Endodermal cell (in vitro differentiated cells): Measurements from ENCODE around the gene MYO1H. TPM values are rescaled to one million over a fixed set of nuclear protein-coding genes. Genes with fewer than 3 reads are reported as not detected.
A peak's percentile ranks its signal among the peaks of the same experiment; 100 is the strongest.
"Not testable (repeated sequence)": the region's sequence is repeated elsewhere in the genome, so short reads cannot be mapped to it uniquely, and the experiment has no call there.

ENCODE experiments used
- DNase-seq: peaks from one replicate; pipeline ENCODE4 v3.0.0-alpha.2; 2017
- H3K27ac ChIP-seq: 2 replicates; pipeline ENCODE4 v1.5.1; 2013; ENCODE audit warnings: mild to moderate bottlenecking, low read depth, low read length, moderate library complexity
- H3K27me3 ChIP-seq: 2 replicates; pipeline ENCODE4 v1.6.1; 2013; ENCODE audit warnings: mild to moderate bottlenecking, low read length, moderate library complexity; ENCODE audit not compliant: insufficient read depth, control insufficient read depth, poor library complexity, severe bottlenecking
- H3K36me3 ChIP-seq: 2 replicates; pipeline ENCODE4 v1.7.0; 2013; ENCODE audit warnings: mild to moderate bottlenecking, low read length, moderate library complexity; ENCODE audit not compliant: control insufficient read depth, insufficient read depth
- H3K4me1 ChIP-seq: one replicate; pipeline ENCODE4 v1.7.0; 2013; ENCODE audit warnings: low read length; ENCODE audit not compliant: control insufficient read depth, insufficient read depth
- H3K4me3 ChIP-seq: 2 replicates; pipeline ENCODE4 v1.5.1; 2013; ENCODE audit warnings: mild to moderate bottlenecking, low read length, moderate library complexity
- H3K9ac ChIP-seq: 2 replicates; pipeline ENCODE4 v1.6.1; 2013; ENCODE audit warnings: mild to moderate bottlenecking, low read length, moderate library complexity; ENCODE audit not compliant: poor library complexity, severe bottlenecking; ENCODE audit errors: extremely low read depth
- H3K9me3 ChIP-seq: 2 replicates; pipeline ENCODE4 v1.6.1; 2013; ENCODE audit warnings: mild to moderate bottlenecking, low read length, moderate library complexity; ENCODE audit not compliant: control insufficient read depth
- H3K27ac Mint-ChIP-seq: 2 replicates; pipeline ENCODE4 v1.8.0; 2020; ENCODE audit warnings: mixed read lengths
- H3K27me3 Mint-ChIP-seq: 2 replicates; pipeline ENCODE4 v1.8.0; 2021; ENCODE audit warnings: mild to moderate bottlenecking, mixed read lengths; ENCODE audit not compliant: insufficient read depth
- H3K36me3 Mint-ChIP-seq: 2 replicates; pipeline ENCODE4 v1.8.0; 2020; ENCODE audit warnings: low read depth, mixed read lengths
- H3K4me1 Mint-ChIP-seq: 2 replicates; pipeline ENCODE4 v1.8.0; 2020; ENCODE audit warnings: mixed read lengths
- H3K4me3 Mint-ChIP-seq: 2 replicates; pipeline ENCODE4 v1.8.0; 2020; ENCODE audit warnings: mild to moderate bottlenecking, moderate library complexity, mixed read lengths
- H3K9me3 Mint-ChIP-seq: 2 replicates; pipeline ENCODE4 v1.8.0; 2020; ENCODE audit warnings: mild to moderate bottlenecking, mixed read lengths
- WGBS, 2 experiments: methylation state at CpG; one replicate each; pipeline versions ENCODE4 v1.1.5 to v1.1.7; 2013; ENCODE audit warnings: missing lambda C conversion rate in 2 of 2, mixed read lengths in 1 of 2; ENCODE audit not compliant: insufficient coverage in 1 of 2, insufficient read length in 1 of 2; 5-methylcytosine and 5-hydroxymethylcytosine counted together
- total RNA-seq, 2 donors: library from RNA; stranded (reverse); fragmentation: NEBNext Ultra II Directional in 1 of 2; extraction: Animal tissue kit (Norgen Biotek cat#: 25700) in 1 of 2; gene quantifications; 2 replicates in 1 of 2; 3 replicates in 1 of 2; pipeline ENCODE4 v1.2.1, GENCODE V29; 2021
- TF ChIP-seq, protein P1 (sequence below): fragments of 200-600 bp; sonication (generic); conservative IDR thresholded peaks from 2 replicates; pipeline ENCODE4 v1.5.0; 2021; ENCODE audit warnings: antibody characterized with exemption, mild to moderate bottlenecking

The MYO1H gene
- total RNA-seq, 2 donors from 2014 or later: not detected

GRCh38 chr12:109309381-109310246, 38.1 kb upstream of the MYO1H start:
- no peaks in the 10 kb centered on the region for H3K9me3 Mint-ChIP-seq
- peak overlapping the region; percentile 74 for H3K4me3 Mint-ChIP-seq
- peaks cover 64% of the 10 kb centered on the region for H3K27me3 Mint-ChIP-seq
- H3K36me3 Mint-ChIP-seq: no peaks in the 10 kb centered on the region
- H3K4me1 ChIP-seq: peaks cover 24% of the 10 kb centered on the region
- H3K36me3 ChIP-seq: no peaks in the 10 kb centered on the region
- peaks cover 51% of the 10 kb centered on the region for H3K27me3 ChIP-seq
- peaks cover 35% of the 10 kb centered on the region for H3K4me1 Mint-ChIP-seq
- TF ChIP-seq, protein P1, sequence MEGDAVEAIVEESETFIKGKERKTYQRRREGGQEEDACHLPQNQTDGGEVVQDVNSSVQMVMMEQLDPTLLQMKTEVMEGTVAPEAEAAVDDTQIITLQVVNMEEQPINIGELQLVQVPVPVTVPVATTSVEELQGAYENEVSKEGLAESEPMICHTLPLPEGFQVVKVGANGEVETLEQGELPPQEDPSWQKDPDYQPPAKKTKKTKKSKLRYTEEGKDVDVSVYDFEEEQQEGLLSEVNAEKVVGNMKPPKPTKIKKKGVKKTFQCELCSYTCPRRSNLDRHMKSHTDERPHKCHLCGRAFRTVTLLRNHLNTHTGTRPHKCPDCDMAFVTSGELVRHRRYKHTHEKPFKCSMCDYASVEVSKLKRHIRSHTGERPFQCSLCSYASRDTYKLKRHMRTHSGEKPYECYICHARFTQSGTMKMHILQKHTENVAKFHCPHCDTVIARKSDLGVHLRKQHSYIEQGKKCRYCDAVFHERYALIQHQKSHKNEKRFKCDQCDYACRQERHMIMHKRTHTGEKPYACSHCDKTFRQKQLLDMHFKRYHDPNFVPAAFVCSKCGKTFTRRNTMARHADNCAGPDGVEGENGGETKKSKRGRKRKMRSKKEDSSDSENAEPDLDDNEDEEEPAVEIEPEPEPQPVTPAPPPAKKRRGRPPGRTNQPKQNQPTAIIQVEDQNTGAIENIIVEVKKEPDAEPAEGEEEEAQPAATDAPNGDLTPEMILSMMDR: no peak
- H3K9me3 ChIP-seq: no peaks in the 10 kb centered on the region
- H3K9ac ChIP-seq: no peak overlapping the region
- WGBS, 2 experiments: 0% methylated on average over 2 to 95 of the region's 99 CpGs
- no peak for DNase-seq
- no peak overlapping the region for H3K27ac ChIP-seq
- no peak overlapping the region for H3K27ac Mint-ChIP-seq
- peak overlapping the region; percentile 76 for H3K4me3 ChIP-seq

- Mint-ChIP-seq H3K4me3 (peak overlapping the region; percentile 61), H3K4me1 (peaks cover 35% of the 10 kb centered on the region), H3K27me3 (peaks cover 64% of the 10 kb centered on the region), H3K36me3 (no peaks in the 10 kb centered on the region), H3K27ac (no peak overlapping the region), H3K9me3 (no peaks in the 10 kb centered on the region)
- H3K27ac ChIP-seq: no peak overlapping the region
- H3K4me1 ChIP-seq: peaks cover 24% of the 10 kb centered on the region
- peak; percentile 76 for DNase-seq
- WGBS, 2 experiments: 2 to 13% methylated on average over 24 to 33 of the region's 33 CpGs
- TF ChIP-seq, protein P1: no peak
- H3K27me3 ChIP-seq: peaks cover 51% of the 10 kb centered on the region
- H3K9ac ChIP-seq: no peak overlapping the region
- H3K4me3 ChIP-seq: peak overlapping the region; percentile 76
- no peaks in the 10 kb centered on the region for H3K36me3 ChIP-seq
- H3K9me3 ChIP-seq: no peaks in the 10 kb centered on the region
These were observed 37.2 kb upstream of the MYO1H start for GRCh38 chr12:109310247-109311125.

DNA sequence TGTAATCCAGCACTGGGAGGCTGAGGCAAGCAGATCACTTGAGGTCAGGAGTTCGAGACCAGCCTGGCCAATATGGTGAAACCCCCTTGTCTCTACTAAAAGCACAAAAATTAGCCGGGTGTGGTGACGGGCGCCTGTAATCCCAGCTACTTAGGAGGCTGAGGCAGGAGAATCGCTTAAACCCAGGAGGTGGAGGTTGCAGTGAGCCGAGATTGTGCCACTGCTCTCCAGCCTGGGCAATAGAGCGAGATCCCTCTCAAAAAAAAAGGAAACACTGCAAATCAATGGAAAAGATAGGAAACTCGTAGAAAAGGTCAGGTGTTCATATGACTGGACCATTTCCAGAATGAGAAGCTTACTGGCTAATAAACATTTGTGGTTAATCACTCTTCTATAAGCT, 26.4 kb upstream of the MYO1H start:
- 85 to 93% methylated on average over 6 to 8 of the region's 8 CpGs for WGBS, 2 experiments
- H3K9ac ChIP-seq, H3K27ac Mint-ChIP-seq, H3K36me3 Mint-ChIP-seq, H3K4me1 Mint-ChIP-seq, H3K27me3 ChIP-seq, H3K36me3 ChIP-seq, H3K27ac ChIP-seq, H3K4me3 Mint-ChIP-seq, DNase-seq, H3K9me3 ChIP-seq, H3K4me3 ChIP-seq, H3K9me3 Mint-ChIP-seq, H3K4me1 ChIP-seq: not testable (repeated sequence)
- peaks cover 14% of the 10 kb centered on the region for H3K27me3 Mint-ChIP-seq
